CD4-positive, alpha-beta memory T cell (primary cell): ENCODE results near the gene GNPAT. TPM values are rescaled to one million over a fixed set of nuclear protein-coding genes. Genes with fewer than 3 reads are reported as not detected.

Source experiments
- CTCF ChIA-PET: fragments of 350-600 bp; sonication (Branson Sonifier 250); formaldehyde crosslinking; loops from one replicate; lab custom pipeline; 2021; ENCODE audit warnings: inconsistent platforms; ENCODE audit not compliant: partially characterized antibody; lab: Charles Lee
- POLR2A ChIA-PET: fragments of 350-600 bp; sonication (Branson Sonifier 250); formaldehyde crosslinking; loops from one replicate; lab custom pipeline; 2021; ENCODE audit not compliant: partially characterized antibody; lab: Charles Lee
- DNase-seq, 5 donors: peaks; one replicate each; pipeline versions ENCODE4 v3.0.0 to v3.0.0-alpha.2; 2020 to 2022; ENCODE audit warnings: mixed read lengths in 1 of 5
- H3K27ac ChIP-seq: one replicate; pipeline ENCODE4 v1.7.0; 2013; ENCODE audit warnings: low read depth, low read length
- H3K27me3 ChIP-seq: 2 replicates; pipeline ENCODE4 v1.7.0; 2013; ENCODE audit warnings: mild to moderate bottlenecking, low read length, moderate library complexity; ENCODE audit not compliant: insufficient read depth
- H3K36me3 ChIP-seq: 2 replicates; pipeline ENCODE4 v1.7.0; 2013; ENCODE audit warnings: mild to moderate bottlenecking, low read length, moderate library complexity; ENCODE audit not compliant: insufficient read depth
- H3K4me1 ChIP-seq: 2 replicates; pipeline ENCODE4 v1.7.0; 2013; ENCODE audit warnings: mild to moderate bottlenecking, low read length, moderate library complexity; ENCODE audit not compliant: insufficient read depth
- H3K4me3 ChIP-seq, 2 donors: one replicate each; pipeline ENCODE4 v1.7.0; 2013; ENCODE audit warnings: low read length in 2 of 2, mild to moderate bottlenecking in 1 of 2
- H3K9me3 ChIP-seq, 2 donors: one replicate each; pipeline ENCODE4 v1.7.0; 2013; ENCODE audit warnings: low read length in 2 of 2, control low read depth in 1 of 2; ENCODE audit not compliant: control insufficient read depth in 1 of 2
- H3K27ac Mint-ChIP-seq, 7 donors: one replicate each; pipeline ENCODE4 v1.8.0; 2020 to 2021; ENCODE audit warnings: mixed read lengths in 7 of 7, mild to moderate bottlenecking in 6 of 7, inconsistent platforms in 3 of 7, moderate library complexity in 3 of 7
- H3K27me3 Mint-ChIP-seq, 2 donors: one replicate each; pipeline ENCODE4 v1.8.0; 2020 to 2021; ENCODE audit warnings: mixed read lengths in 2 of 2
- H3K36me3 Mint-ChIP-seq, 2 donors: one replicate each; pipeline ENCODE4 v1.8.0; 2020 to 2021; ENCODE audit warnings: mixed read lengths in 2 of 2, inconsistent platforms in 1 of 2, mild to moderate bottlenecking in 1 of 2
- H3K4me1 Mint-ChIP-seq, 4 donors: one replicate each; pipeline ENCODE4 v1.8.0; 2020 to 2021; ENCODE audit warnings: mixed read lengths in 4 of 4, mild to moderate bottlenecking in 1 of 4
- H3K4me3 Mint-ChIP-seq, 8 donors: one replicate each; pipeline ENCODE4 v1.8.0; 2020 to 2021; ENCODE audit warnings: mixed read lengths in 8 of 8, mild to moderate bottlenecking in 7 of 8, moderate library complexity in 6 of 8, inconsistent platforms in 3 of 8
- H3K9me3 Mint-ChIP-seq, 8 donors: one replicate each; pipeline ENCODE4 v1.8.0; 2020 to 2021; ENCODE audit warnings: mixed read lengths in 8 of 8, mild to moderate bottlenecking in 5 of 8, inconsistent platforms in 3 of 8, moderate library complexity in 1 of 8
- intact Hi-C: fragments of 100-400 bp; cut with micrococcal nuclease; formaldehyde crosslinking; loops from one replicate; pipeline ENCODE4 v1.15.1; 2023
- polyA plus RNA-seq, 2 donors: library from polyadenylated mRNA; unstranded; fragments of 300-500 nt; fragmentation: Illumina TruSeq; gene quantifications; one replicate each; pipeline ENCODE4 v1.2.3, GENCODE V29; 2021
- total RNA-seq, 2 experiments: library from RNA; stranded (reverse); gene quantifications; one replicate each; pipeline ENCODE4 v1.2.3, GENCODE V29; 2021

The GNPAT gene
- total and polyA plus RNA-seq, 4 experiments from 2014 or later = 35.7 to 51.9 (median 39.0) TPM

DNA sequence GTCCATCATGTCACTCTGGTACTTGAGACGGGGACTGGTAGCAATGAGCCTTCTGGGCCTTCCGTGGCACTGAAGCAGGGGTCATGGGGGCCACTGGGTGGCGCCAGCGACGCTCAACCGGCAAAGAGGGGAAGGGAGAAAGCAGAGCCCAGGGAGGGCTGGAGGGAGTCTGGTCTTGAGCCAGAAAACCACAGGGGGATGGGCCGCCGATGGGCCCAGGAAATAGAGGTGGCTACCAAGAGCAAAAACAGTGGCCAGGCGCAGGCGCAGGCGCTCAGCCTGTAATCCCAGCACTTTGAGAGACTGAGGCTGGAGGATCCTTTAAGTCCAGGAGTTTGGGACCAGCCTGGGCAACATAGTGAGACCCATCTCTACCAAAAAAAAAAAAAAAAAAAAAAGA lies 74.9 kb downstream of the GNPAT start:
- POLR2A ChIA-PET = interaction anchor here (1.6 kb wide), 1 partner anchor 48 kb away, joined by 3 read pairs; no protein-coding TSS in a partner anchor
- Mint-ChIP-seq H3K36me3 (no peaks in the 10 kb centered on the region), H3K4me1 (no peaks in the 10 kb centered on the region), H3K27ac (peak overlapping the region in 1 of 7 donors; percentile 19), H3K27me3 (peaks cover 0 to 1% of the 10 kb centered on the region in 2 donors), H3K4me3 (peak overlapping the region in 1 of 8 donors; percentile 26), H3K9me3 (peaks cover 0 to 2% (median 0%) of the 10 kb centered on the region in 8 donors)
- CTCF ChIA-PET = interaction anchor here (0.7 to 4.4 kb wide), 14 partner anchors 9 to 296 kb away, joined by 3 to 20 read pairs (median 4); partner anchors contain the start of genes EXOC8 and SPRTN
- no peak overlapping the region for H3K4me3 ChIP-seq
- H3K36me3 ChIP-seq = no peaks in the 10 kb centered on the region
- H3K9me3 ChIP-seq = no peaks in the 10 kb centered on the region
- intact Hi-C loops = loop anchor here (1.0 kb wide), 1 partner anchor 287 kb away; no protein-coding TSS in a partner anchor
- no peaks in the 10 kb centered on the region for H3K4me1 ChIP-seq
- peak in 4 of 5 donors; percentile 15 to 38 (median 18) for DNase-seq
- H3K27me3 ChIP-seq = no peaks in the 10 kb centered on the region
- no peak overlapping the region for H3K27ac ChIP-seq

GRCh38 chr1:231317306-231318014 lies 76.4 kb downstream of the GNPAT start:
- no peak overlapping the region for H3K4me3 Mint-ChIP-seq
- DNase-seq = no peak
- no peak overlapping the region for H3K27ac Mint-ChIP-seq
- H3K4me3 ChIP-seq = no peak overlapping the region
- peaks cover 0 to 2% (median 0%) of the 10 kb centered on the region in 8 donors for H3K9me3 Mint-ChIP-seq
- H3K27me3 ChIP-seq = no peaks in the 10 kb centered on the region
- H3K27me3 Mint-ChIP-seq = peaks cover 0 to 1% of the 10 kb centered on the region in 2 donors
- no peaks in the 10 kb centered on the region for H3K36me3 ChIP-seq
- intact Hi-C loops = no loop called here
- ChIA-PET POLR2A (no interaction called here), CTCF (interaction anchor here (0.8 to 4.4 kb wide), 4 partner anchors 10 to 285 kb away, joined by 3 to 20 read pairs (median 8); partner anchors contain the start of genes EXOC8 and SPRTN)
- H3K36me3 Mint-ChIP-seq = no peaks in the 10 kb centered on the region
- H3K27ac ChIP-seq = no peak overlapping the region
- no peaks in the 10 kb centered on the region for H3K4me1 Mint-ChIP-seq
- no peaks in the 10 kb centered on the region for H3K9me3 ChIP-seq
- no peaks in the 10 kb centered on the region for H3K4me1 ChIP-seq

DNA sequence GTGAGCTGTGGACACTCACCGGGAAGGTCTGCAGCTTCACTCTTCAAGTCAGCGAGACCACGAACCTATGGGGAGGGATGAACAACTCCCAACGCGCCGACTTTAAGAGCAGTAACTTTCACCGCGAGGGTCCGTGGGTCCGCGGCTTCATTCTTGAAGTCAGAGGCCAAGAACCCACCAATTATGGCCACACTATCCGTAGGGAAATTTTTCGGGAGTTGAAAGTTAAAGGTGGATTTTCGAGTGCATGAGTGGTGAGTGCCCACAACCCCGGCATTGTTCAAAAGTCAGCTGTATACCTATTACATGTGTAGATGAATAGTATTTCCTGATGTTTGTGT lies 77.0 kb downstream of the GNPAT start:
- Mint-ChIP-seq H3K4me1 (no peaks in the 10 kb centered on the region), H3K27me3 (peaks cover 0 to 1% of the 10 kb centered on the region in 2 donors), H3K36me3 (no peaks in the 10 kb centered on the region), H3K4me3 (no peak overlapping the region), H3K9me3 (peaks cover 0 to 2% (median 0%) of the 10 kb centered on the region in 8 donors), H3K27ac (no peak overlapping the region)
- CTCF ChIA-PET = interaction anchor here (0.8 to 4.4 kb wide), 3 partner anchors 11 to 285 kb away, joined by 3 to 20 read pairs (median 12); partner anchors contain the start of genes EXOC8 and SPRTN
- Histone ChIP-seq H3K4me3 (no peak overlapping the region), H3K9me3 (no peaks in the 10 kb centered on the region), H3K27me3 (no peaks in the 10 kb centered on the region), H3K27ac (no peak overlapping the region), H3K4me1 (no peaks in the 10 kb centered on the region), H3K36me3 (no peaks in the 10 kb centered on the region)
- POLR2A ChIA-PET = no interaction called here
- intact Hi-C loops = no loop called here
- no peak for DNase-seq

DNA sequence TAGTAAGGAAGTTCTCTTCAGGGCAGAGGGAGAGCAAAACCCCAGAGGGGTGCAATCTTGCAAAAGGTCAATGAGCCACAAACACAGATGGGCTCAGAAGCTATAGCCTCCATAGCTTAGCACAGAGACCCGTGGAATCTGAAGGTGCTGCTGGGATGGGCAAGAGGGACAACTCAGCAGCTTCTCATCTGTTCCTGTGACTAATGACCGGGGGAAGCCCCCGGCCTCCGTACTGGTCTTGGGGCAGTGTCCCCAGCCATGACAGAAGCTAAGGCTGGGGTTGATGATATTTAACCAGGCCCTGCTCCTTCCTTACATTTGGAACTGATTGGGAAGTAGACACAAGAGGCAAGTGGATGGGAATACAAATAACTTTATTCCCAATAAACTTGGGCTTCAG lies 77.6 kb downstream of the GNPAT start:
- DNase-seq = no peak
- ChIA-PET POLR2A (no interaction called here), CTCF (interaction anchor here (3.1 to 4.4 kb wide), 2 partner anchors 19 to 284 kb away, joined by 12 to 20 read pairs; partner anchors contain the start of genes EXOC8 and SPRTN)

GRCh38 chr1:231319080-231319479 lies 78.1 kb downstream of the GNPAT start:
- no peak overlapping the region for H3K27ac ChIP-seq
- H3K4me1 ChIP-seq = no peaks in the 10 kb centered on the region
- Mint-ChIP-seq H3K27ac (peak overlapping the region in 1 of 7 donors; percentile 88), H3K36me3 (no peaks in the 10 kb centered on the region), H3K4me1 (no peaks in the 10 kb centered on the region), H3K4me3 (no peak overlapping the region), H3K9me3 (peaks cover 0 to 2% (median 0%) of the 10 kb centered on the region in 8 donors), H3K27me3 (peaks cover 0 to 1% of the 10 kb centered on the region in 2 donors)
- DNase-seq = no peak
- H3K4me3 ChIP-seq = no peak overlapping the region
- ChIA-PET CTCF (interaction anchor here (3.1 kb wide), 1 partner anchor 18 kb away, joined by 12 read pairs; the partner anchor contains the start of genes EXOC8 and SPRTN), POLR2A (no interaction called here)
- no peaks in the 10 kb centered on the region for H3K36me3 ChIP-seq
- H3K27me3 ChIP-seq = no peaks in the 10 kb centered on the region
- intact Hi-C loops = no loop called here
- H3K9me3 ChIP-seq = no peaks in the 10 kb centered on the region

More for the DNA sequence above, 77.6 kb downstream of the GNPAT start:
- H3K36me3 Mint-ChIP-seq = no peaks in the 10 kb centered on the region
- no peaks in the 10 kb centered on the region for H3K4me1 Mint-ChIP-seq
- no peaks in the 10 kb centered on the region for H3K27me3 ChIP-seq
- H3K27ac ChIP-seq = no peak overlapping the region
- H3K9me3 ChIP-seq = no peaks in the 10 kb centered on the region
- H3K9me3 Mint-ChIP-seq = peaks cover 0 to 2% (median 0%) of the 10 kb centered on the region in 8 donors
- H3K4me1 ChIP-seq = no peaks in the 10 kb centered on the region
- H3K4me3 Mint-ChIP-seq = no peak overlapping the region
- H3K27me3 Mint-ChIP-seq = peaks cover 0 to 1% of the 10 kb centered on the region in 2 donors
- H3K36me3 ChIP-seq = no peaks in the 10 kb centered on the region
- H3K27ac Mint-ChIP-seq = no peak overlapping the region
- no peak overlapping the region for H3K4me3 ChIP-seq
- intact Hi-C loops = no loop called here

- H3K36me3 Mint-ChIP-seq = no peaks in the 10 kb centered on the region
- H3K27ac Mint-ChIP-seq = no peak overlapping the region
- ChIA-PET CTCF (no interaction called here), POLR2A (no interaction called here)
- Histone ChIP-seq H3K4me3 (no peak overlapping the region), H3K27me3 (no peaks in the 10 kb centered on the region), H3K4me1 (no peaks in the 10 kb centered on the region), H3K36me3 (no peaks in the 10 kb centered on the region), H3K27ac (no peak overlapping the region), H3K9me3 (no peaks in the 10 kb centered on the region)
- no peak for DNase-seq
- no peak overlapping the region for H3K4me3 Mint-ChIP-seq
- no peaks in the 10 kb centered on the region for H3K9me3 Mint-ChIP-seq
- no peaks in the 10 kb centered on the region for H3K27me3 Mint-ChIP-seq
- intact Hi-C loops = no loop called here
- H3K4me1 Mint-ChIP-seq = no peaks in the 10 kb centered on the region
Observed at GRCh38 chr1:231322880-231323530, 82.0 kb downstream of the GNPAT start.

DNA sequence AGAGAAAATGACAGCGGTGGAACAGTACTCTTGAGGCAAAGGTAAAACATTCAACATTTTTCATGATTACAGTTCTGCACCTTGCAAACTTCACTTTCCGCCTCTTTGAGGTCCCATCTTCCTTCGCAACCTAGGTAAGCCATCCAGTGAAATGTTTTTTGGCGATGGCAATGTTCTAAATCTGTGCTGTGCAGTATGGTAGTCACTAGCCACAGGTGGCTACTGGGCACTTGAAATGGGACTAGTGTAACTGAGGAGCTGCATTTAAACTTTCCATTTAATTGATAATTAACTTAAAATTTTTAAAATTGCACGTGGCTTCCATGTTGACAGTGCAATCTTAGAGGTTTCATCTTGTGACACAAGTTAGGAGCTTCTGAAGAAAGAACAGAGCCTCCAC lies 83.6 kb downstream of the GNPAT start:
- ChIA-PET CTCF (no interaction called here), POLR2A (no interaction called here)
- intact Hi-C loops = no loop called here

More for the DNA sequence above, 83.6 kb downstream of the GNPAT start:
- no peak for DNase-seq
- H3K4me1 Mint-ChIP-seq = peaks cover 3 to 10% (median 7%) of the 10 kb centered on the region in 4 donors
- Histone ChIP-seq H3K27me3 (no peaks in the 10 kb centered on the region), H3K4me1 (no peaks in the 10 kb centered on the region), H3K9me3 (no peaks in the 10 kb centered on the region), H3K4me3 (no peak overlapping the region), H3K27ac (no peak overlapping the region), H3K36me3 (no peaks in the 10 kb centered on the region)
- H3K27me3 Mint-ChIP-seq = no peaks in the 10 kb centered on the region
- no peaks in the 10 kb centered on the region for H3K36me3 Mint-ChIP-seq
- no peaks in the 10 kb centered on the region for H3K9me3 Mint-ChIP-seq
- H3K4me3 Mint-ChIP-seq = no peak overlapping the region
- H3K27ac Mint-ChIP-seq = no peak overlapping the region
